ENCODE data around the gene SH3TC1.

The SH3TC1 gene

DNA sequence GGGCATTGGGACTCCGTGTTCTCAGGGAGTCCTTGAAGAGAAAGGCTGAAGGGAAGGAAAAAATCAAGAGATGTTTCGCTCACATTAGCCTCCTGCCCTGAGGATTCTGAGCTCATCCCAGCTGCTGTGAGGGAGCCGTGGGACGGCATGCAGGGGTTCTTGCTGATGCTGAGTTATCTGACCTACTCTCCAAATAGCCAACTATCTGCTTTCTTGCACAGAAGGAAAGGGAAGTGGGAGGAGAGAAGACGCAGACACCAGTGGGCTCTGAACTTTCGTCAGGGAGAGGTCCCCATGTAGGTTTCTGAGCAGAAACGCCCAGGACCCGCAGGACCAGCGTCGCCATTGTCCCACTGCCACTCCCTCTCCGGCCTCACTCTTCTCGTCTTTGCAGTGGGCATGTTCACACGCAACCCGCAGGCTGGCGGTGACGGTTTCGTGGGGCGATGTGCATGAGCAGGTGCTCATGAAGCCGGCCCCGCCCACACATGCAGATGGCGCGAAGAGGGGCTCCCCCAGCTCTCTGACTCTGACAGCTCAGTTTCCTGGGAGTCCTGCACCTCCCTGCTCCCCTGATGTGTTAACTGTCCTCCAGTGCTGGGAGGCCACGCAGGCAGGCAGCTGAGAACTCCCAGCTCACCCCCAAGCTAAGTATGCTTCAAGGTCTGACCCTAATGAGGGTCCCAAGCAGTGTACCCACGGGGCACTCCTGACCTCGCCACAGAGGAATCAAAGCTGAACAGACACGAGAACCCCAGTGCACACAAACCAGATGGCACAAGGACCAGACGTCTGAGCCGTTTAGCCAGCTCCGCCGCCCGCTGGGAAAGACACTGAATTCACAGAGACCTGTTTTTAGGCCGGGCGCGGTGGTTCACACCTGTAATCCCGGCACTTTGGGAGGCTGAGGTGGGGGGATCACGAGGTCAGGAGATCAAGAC, 26.8 kb upstream of the SH3TC1 start:
- Mint-ChIP-seq H3K27me3 (peaks cover 1% of the 10 kb centered on the region), H3K4me1 (no peaks in the 10 kb centered on the region), H3K27ac (no peak overlapping the region), H3K36me3 (no peaks in the 10 kb centered on the region), H3K9me3 (peaks cover 6% of the 10 kb centered on the region), H3K4me3 (no peak overlapping the region)

DNA sequence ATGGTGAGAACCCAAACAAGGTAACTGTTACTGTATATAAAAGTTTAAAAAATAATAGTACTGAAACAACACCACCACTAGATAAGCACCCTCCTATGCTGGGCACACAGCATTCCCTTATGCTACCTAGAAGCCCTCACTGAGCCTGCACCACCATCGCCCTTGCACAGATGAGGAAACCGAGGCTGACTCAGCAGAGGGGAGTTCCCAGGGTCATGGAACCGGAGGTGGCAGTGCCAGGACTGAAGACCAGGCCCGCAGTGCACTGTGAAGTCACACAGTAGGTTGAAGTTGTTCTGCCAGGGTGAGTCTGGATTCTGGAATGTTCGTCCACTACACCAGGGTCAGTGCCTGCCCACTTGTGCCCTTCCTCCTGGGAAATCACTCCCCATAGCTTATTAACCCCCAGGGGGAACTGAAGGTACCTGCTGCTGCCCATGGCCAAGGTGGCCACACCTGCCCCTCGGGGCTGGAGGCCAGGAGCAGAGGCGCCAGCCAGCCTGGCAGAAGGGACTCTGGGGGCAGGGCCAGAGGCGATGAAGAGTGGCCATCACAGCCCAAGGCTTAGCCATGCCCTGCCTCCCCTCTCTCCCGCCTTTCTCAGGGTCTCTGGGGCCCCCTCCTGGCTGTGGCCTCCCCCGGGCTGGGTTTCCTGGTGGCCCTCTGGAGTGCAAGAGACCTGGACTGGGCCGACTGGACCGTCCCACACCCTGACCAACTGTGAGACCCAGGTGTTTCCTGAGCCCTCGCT, 25.4 kb upstream of the SH3TC1 start:
- H3K9me3 Mint-ChIP-seq = no peaks in the 10 kb centered on the region
- H3K27ac Mint-ChIP-seq = no peak overlapping the region
- no peaks in the 10 kb centered on the region for H3K36me3 Mint-ChIP-seq
- no peak overlapping the region for H3K4me3 Mint-ChIP-seq
- peaks cover 1% of the 10 kb centered on the region for H3K27me3 Mint-ChIP-seq
- H3K4me1 Mint-ChIP-seq = no peaks in the 10 kb centered on the region

DNA sequence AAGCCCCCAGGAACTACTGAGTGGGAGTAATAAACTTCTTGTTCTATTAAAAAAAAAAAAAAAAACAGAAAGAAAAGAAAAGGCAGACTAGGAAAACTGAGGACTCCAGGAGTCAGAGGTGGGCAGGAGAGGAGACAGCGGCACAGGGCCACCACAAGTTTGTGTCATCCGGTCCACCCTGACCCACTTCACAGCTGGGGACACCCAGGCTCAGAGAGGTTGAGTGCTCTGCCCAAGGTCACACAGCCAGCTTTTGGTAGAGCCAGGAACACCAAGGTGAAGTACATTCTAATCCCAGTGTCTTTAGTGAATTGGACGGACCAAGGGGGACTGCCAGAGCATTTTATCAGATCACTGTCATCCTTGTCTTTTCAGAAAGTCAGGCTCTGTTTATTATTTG, 24.1 kb upstream of the SH3TC1 start:
- no peaks in the 10 kb centered on the region for H3K9me3 Mint-ChIP-seq
- H3K4me1 Mint-ChIP-seq = no peaks in the 10 kb centered on the region
- H3K27me3 Mint-ChIP-seq = no peaks in the 10 kb centered on the region
- H3K27ac Mint-ChIP-seq = no peak overlapping the region
- no peak overlapping the region for H3K4me3 Mint-ChIP-seq
- no peaks in the 10 kb centered on the region for H3K36me3 Mint-ChIP-seq

DNA sequence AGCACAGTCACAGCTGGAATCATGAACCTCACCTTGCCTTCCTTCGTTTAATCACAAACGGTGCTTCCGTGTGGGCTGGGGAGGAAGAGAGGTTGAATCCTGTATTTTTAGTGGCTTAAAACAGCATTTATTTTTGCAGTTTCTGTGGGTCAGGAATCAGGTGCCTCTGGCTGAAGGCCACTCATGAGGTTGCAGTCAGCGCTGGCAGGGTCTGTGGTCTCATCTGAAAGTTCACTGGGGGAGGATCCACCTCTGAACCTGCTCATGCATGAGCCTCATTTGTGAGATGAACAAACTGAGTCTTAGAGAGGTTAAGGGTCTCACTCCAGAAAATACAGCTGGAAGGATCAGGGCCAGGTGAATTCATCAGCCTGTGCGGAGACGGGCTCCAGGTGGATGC, 23.4 kb upstream of the SH3TC1 start:
- Mint-ChIP-seq H3K27ac (no peak overlapping the region), H3K9me3 (no peaks in the 10 kb centered on the region), H3K36me3 (no peaks in the 10 kb centered on the region), H3K4me1 (no peaks in the 10 kb centered on the region), H3K27me3 (no peaks in the 10 kb centered on the region), H3K4me3 (no peak overlapping the region)

DNA sequence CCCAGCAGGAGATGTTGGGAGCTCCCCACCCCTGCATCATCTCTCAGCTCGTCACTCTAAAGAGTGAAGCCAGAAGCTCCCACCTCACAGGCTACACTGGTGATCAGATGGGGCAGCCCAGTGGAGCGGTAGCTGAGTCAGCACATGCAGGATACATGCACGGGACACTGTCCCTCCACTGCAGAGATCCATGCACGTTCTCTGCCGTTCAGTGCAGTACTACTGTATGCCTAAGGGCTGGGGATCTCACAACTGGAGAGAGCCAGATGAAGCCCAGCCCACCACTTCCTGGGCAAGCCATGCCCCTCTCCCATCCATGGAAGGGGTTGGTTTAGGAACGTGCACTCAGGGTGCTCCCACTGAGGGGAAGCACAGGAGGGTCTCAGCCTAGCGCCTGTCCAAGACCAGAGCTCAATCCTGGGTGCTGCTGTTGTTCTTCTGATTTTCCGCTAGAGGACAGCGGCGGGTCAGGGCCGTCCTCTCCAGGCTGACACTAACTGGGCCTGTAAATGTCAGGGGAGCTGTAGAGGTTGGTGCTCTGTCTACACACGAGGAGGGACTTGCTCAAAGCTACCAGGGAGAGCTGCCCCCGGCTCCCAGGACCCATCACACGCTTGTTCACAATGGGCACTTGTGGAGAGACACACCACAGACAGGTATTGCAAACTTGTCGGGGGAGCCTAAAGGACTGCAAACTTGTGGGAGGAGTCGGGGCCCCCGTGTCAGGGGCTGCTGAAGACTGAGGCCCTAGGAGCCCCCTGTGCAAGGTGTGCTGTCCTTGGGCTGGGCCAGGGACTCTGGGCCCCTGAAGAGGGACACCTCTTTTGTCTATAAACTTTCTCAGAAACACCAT, 22.3 kb upstream of the SH3TC1 start:
- H3K4me3 Mint-ChIP-seq = no peak overlapping the region
- no peak overlapping the region for H3K27ac Mint-ChIP-seq
- no peaks in the 10 kb centered on the region for H3K4me1 Mint-ChIP-seq
- no peaks in the 10 kb centered on the region for H3K36me3 Mint-ChIP-seq
- H3K9me3 Mint-ChIP-seq = no peaks in the 10 kb centered on the region
- no peaks in the 10 kb centered on the region for H3K27me3 Mint-ChIP-seq

DNA sequence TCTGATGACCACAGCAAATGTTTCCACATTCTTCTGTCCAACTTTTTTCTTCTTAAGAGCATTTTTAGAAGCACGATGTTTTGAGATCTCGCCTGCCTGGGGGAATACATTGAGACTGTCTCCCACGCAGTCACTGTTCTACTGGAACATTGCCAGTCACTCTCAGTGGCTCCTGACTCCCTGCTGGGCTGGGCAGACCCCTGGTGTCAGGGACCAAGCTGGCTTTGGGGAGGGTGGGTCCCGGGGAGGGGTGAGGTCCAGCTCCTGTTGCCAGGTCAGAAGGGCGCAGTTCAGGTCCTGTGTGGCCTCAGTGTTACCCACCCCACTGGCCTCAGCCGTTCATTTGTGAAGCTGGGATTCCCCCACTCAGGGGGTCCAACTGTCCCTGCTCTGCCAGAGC, 21.5 kb upstream of the SH3TC1 start:
- no peaks in the 10 kb centered on the region for H3K4me1 Mint-ChIP-seq
- no peaks in the 10 kb centered on the region for H3K27me3 Mint-ChIP-seq
- no peak overlapping the region for H3K27ac Mint-ChIP-seq
- no peak overlapping the region for H3K4me3 Mint-ChIP-seq
- no peaks in the 10 kb centered on the region for H3K9me3 Mint-ChIP-seq
- H3K36me3 Mint-ChIP-seq = no peaks in the 10 kb centered on the region

DNA sequence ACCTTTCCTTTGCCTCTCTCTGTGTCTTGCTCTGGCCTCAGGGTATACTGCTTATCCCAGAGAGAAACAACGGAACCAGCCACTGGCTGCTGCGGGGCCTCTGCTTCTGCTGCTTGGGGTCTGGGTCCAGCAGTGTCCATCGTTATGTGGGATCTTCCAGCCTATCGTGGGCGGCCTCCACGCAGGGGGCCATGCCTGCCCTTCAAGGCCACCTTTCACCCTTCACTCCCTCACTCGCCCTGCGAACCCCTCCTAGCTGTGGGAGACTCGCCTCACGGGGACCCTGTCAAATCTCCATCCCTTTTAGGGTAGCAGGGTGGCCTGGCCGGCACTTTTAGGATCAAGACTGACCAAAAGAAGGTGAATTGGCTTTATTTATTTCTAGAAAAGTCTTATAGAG, 21.1 kb upstream of the SH3TC1 start:
- H3K27ac Mint-ChIP-seq = no peak overlapping the region
- no peaks in the 10 kb centered on the region for H3K27me3 Mint-ChIP-seq
- no peaks in the 10 kb centered on the region for H3K36me3 Mint-ChIP-seq
- H3K9me3 Mint-ChIP-seq = no peaks in the 10 kb centered on the region
- no peaks in the 10 kb centered on the region for H3K4me1 Mint-ChIP-seq
- no peak overlapping the region for H3K4me3 Mint-ChIP-seq

DNA sequence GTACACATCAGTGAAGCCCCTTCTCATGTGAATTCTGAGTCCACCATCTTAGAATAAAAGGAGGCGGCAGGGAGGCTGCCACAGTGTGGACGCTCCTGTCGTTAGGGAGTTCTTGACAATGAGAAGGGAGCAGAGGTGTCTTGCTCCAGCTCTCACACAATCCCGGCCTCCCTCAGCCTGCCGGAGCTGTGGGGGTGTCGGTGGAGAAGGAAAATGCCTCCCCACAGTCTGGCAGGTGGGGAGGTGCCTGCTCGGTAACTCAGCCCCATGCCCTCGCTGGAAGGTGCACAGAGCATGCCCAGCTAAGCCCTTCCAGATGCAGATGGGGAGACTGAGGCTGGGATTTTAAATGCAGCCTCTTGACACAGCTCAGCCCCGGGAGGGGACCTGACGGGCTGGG, 20.0 kb upstream of the SH3TC1 start:
- Mint-ChIP-seq H3K4me1 (no peaks in the 10 kb centered on the region), H3K36me3 (no peaks in the 10 kb centered on the region), H3K27ac (no peak overlapping the region), H3K27me3 (no peaks in the 10 kb centered on the region), H3K4me3 (no peak overlapping the region), H3K9me3 (no peaks in the 10 kb centered on the region)

DNA sequence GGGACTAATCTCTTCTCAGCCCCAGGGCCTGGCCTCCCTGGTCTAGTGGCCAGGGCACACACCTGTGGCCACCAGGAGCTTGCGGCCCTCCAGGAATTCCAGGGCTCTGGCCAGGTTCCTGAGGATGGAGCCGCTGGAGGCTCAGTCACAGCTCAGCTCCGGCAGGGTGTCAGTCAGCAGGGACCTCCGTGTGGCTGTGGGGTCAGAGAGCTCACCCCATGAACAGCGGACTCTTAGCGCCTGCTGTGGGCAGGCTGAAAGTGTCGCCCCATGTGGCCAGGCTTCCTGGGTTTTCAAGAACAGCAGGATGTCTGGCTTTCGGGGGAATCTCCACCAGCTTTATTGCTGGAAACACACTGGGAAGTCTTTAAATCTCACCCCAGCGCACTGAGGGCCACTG, 19.3 kb upstream of the SH3TC1 start:
- Mint-ChIP-seq H3K27me3 (no peaks in the 10 kb centered on the region), H3K9me3 (no peaks in the 10 kb centered on the region), H3K36me3 (no peaks in the 10 kb centered on the region), H3K27ac (no peak overlapping the region), H3K4me1 (no peaks in the 10 kb centered on the region), H3K4me3 (no peak overlapping the region)

DNA sequence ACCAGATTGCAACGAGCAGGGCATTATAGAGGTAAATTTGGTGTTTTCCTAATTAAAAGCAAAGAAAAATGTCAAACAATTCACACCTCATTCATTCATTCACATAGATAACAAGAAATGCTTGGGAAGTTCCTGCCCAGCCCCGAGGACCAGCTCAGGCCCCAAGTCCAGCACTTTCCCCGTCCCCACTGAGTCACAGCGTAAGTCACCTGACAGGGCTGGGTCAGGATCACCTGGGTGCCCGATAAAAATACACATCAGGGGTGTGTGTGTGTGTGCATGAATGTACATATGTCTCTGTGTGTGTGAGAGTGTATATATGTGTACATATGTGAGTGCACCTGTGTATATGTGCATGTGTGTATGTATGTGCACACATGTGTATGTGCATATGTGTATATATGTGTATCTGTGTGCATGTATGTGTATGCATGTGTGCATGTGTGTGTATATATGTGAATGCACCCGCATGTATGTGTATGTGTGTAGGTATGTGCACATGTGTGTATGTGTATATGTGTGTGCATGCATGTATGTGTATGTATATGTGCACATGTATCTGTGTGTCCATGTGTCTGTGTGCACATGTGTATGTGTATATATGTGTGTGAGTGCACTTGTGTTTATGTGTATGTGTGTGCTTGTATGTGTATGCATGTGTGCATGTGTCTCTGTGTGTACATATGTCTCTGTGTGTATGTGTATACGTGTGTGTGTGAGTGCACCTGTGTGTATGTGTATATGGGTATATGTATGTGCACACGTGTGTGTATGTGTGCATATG, 18.6 kb upstream of the SH3TC1 start:
- no peaks in the 10 kb centered on the region for H3K9me3 Mint-ChIP-seq
- H3K4me1 Mint-ChIP-seq = no peaks in the 10 kb centered on the region
- no peak overlapping the region for H3K4me3 Mint-ChIP-seq
- H3K27me3 Mint-ChIP-seq = no peaks in the 10 kb centered on the region
- H3K36me3 Mint-ChIP-seq = no peaks in the 10 kb centered on the region
- H3K27ac Mint-ChIP-seq = no peak overlapping the region

DNA sequence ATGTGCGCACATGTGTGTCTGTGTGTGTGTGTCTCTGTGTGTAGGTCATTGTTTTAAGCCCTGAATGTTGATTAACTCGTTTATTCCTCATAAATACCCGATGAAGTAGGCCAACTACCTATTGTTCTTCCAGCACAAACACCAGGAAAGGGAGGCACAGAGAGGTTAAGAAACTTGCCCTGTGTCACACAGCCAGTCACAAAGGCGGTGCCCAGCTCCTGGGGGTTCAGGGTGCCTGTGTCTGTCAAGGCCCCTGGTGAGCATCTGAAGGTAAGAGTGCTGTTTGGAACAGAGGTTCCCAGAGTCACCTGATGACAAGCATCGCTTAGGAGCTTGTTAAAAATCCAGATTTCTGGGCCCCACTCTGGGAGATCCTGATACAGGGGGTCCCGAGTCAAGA, 18.0 kb upstream of the SH3TC1 start:
- no peak overlapping the region for H3K4me3 Mint-ChIP-seq
- H3K9me3 Mint-ChIP-seq = no peaks in the 10 kb centered on the region
- H3K27ac Mint-ChIP-seq = no peak overlapping the region
- H3K36me3 Mint-ChIP-seq = no peaks in the 10 kb centered on the region
- no peaks in the 10 kb centered on the region for H3K27me3 Mint-ChIP-seq
- H3K4me1 Mint-ChIP-seq = no peaks in the 10 kb centered on the region

DNA sequence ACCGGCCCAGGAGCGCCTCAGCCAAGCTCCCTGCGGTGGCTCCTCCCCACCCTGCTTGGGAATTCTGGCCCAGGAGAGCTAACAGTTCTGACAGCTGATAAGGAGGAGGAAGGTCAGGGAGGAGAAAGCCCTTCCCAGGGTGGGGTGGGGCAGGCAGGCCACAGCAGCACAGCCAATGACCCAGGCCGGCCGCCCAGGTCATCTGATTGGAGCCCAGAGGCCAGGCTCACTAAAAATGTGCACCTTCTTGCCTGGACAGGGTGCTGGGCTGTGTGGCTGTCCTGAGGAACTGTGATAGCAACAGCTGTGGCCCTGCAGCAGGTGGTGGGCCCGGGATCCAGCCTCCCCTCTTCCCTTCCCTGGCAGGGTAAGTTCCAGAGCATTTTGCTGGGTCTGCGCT, 17.2 kb upstream of the SH3TC1 start:
- H3K27me3 Mint-ChIP-seq = no peaks in the 10 kb centered on the region
- H3K27ac Mint-ChIP-seq = no peak overlapping the region
- no peak overlapping the region for H3K4me3 Mint-ChIP-seq
- no peaks in the 10 kb centered on the region for H3K4me1 Mint-ChIP-seq
- no peaks in the 10 kb centered on the region for H3K9me3 Mint-ChIP-seq
- no peaks in the 10 kb centered on the region for H3K36me3 Mint-ChIP-seq

DNA sequence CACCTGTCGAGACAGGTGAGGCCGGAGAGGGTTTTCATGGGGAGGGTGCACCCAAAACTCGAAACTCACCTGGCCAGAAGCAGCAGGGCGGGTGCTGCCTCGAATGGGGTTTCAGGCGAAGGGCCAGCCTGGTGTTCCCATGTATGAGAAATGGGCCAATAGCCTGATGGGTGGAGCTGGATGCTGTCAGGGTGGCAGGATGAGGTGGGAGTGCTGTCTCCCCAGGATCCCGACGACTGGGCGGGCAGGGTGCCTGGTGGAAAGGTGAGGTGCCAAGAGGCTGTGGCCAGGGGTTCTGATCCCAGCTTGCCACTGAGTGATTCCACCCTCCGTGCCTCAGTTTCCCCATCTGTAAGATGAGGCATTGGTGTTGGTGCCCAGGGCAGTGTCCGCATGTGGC, 16.8 kb upstream of the SH3TC1 start:
- Mint-ChIP-seq H3K27ac (no peak overlapping the region), H3K4me3 (no peak overlapping the region), H3K36me3 (no peaks in the 10 kb centered on the region), H3K4me1 (no peaks in the 10 kb centered on the region), H3K27me3 (no peaks in the 10 kb centered on the region), H3K9me3 (no peaks in the 10 kb centered on the region)

DNA sequence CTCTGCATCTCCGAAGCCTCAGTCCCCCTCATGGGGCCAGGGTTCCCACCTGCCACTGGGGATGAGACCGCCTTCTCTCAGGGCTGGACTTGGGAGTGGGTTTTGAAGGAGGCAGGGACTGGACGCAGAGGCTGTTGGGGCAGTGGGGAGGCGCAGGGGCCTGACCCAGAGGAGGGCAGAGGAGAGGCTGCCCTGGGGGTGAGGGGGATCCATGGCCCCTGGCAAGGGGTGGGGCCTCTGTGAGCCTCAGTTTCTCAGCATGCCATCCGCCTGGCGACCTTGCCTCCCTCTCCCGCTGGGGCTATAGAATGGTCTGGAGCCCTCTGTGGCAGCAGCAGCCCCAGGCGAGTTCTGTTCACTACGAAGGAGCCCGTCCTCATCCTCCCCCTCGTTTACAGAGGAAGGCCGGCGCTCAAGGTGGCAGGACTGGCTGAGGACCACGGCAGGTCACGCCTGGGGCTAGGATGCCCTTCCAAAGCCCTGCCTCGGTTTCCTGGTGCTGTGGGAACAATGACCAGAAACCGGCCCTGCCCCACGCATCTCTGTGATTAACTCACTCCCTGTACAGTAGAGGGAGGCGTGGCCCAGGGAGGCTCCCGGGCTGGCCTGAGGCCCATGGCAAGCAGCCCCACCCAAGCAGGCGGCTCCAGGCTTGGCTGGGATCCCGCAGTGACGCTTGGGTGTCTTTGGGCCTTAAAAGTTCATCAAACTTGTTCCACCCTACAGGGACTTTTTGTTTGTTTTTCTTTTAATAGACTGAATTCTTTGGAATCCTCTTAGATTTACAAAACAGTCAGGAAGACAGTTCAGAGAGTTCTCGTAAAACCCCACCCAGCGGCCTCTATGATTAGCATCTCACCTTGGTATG, 16.0 kb upstream of the SH3TC1 start:
- no peak overlapping the region for H3K4me3 Mint-ChIP-seq
- no peaks in the 10 kb centered on the region for H3K4me1 Mint-ChIP-seq
- H3K27me3 Mint-ChIP-seq = no peaks in the 10 kb centered on the region
- H3K9me3 Mint-ChIP-seq = no peaks in the 10 kb centered on the region
- no peaks in the 10 kb centered on the region for H3K36me3 Mint-ChIP-seq
- H3K27ac Mint-ChIP-seq = no peak overlapping the region

Data from activated naive CD4-positive, alpha-beta T cell treated with anti-CD3 and anti-CD28 coated beads, Interleukin-2, amount 50 U/mL, for 24 hours (primary cell).